CD14-positive monocyte (primary cell): ENCODE measurements around the gene S100A13. TPM values are rescaled to one million over a fixed set of nuclear protein-coding genes. Genes with fewer than 3 reads are reported as not detected.
"Not testable (repeated sequence)": the region's sequence is repeated elsewhere in the genome, so short reads cannot be mapped to it uniquely, and the experiment has no call there.

ENCODE experiments used
- DNase-seq, 3 donors: peaks; one replicate each; pipeline ENCODE4 v3.0.0-alpha.2; 2011 to 2022
- H2AFZ ChIP-seq: 2 replicates; pipeline ENCODE4 v1.6.0; 2012; ENCODE audit warnings: mild to moderate bottlenecking, low read depth, low read length, inconsistent platforms; ENCODE audit not compliant: insufficient read depth, poor library complexity, severe bottlenecking
- H3K27ac ChIP-seq, 2 donors: 1 replicate in 1 of 2; 2 replicates in 1 of 2; pipeline ENCODE4 v1.5.1; 2012 to 2013; ENCODE audit warnings: low read length in 2 of 2, control low read depth in 1 of 2, inconsistent platforms in 1 of 2, low read depth in 1 of 2, mild to moderate bottlenecking in 1 of 2
- H3K27me3 ChIP-seq, 2 donors: one replicate each; pipeline versions ENCODE4 v1.6.0 to v1.6.1; 2011 to 2013; ENCODE audit warnings: low read length in 2 of 2; ENCODE audit not compliant: control insufficient read depth in 2 of 2, insufficient read depth in 2 of 2
- H3K36me3 ChIP-seq, 2 donors: replicated peaks in 1 of 2; 1 replicate in 1 of 2; 2 replicates in 1 of 2; pipeline versions ENCODE4 v1.5.1 to v1.6.1; 2012 to 2013; ENCODE audit warnings: low read length in 2 of 2, control low read depth in 1 of 2, inconsistent platforms in 1 of 2, mild to moderate bottlenecking in 1 of 2; ENCODE audit not compliant: insufficient read depth in 2 of 2, control insufficient read depth in 1 of 2
- H3K4me1 ChIP-seq, 2 donors: 1 replicate in 1 of 2; 2 replicates in 1 of 2; pipeline versions ENCODE4 v1.5.1 to v1.6.1; 2012 to 2013; ENCODE audit warnings: low read length in 2 of 2, control low read depth in 1 of 2, inconsistent platforms in 1 of 2, mild to moderate bottlenecking in 1 of 2, moderate library complexity in 1 of 2; ENCODE audit not compliant: insufficient read depth in 2 of 2, control insufficient read depth in 1 of 2
- H3K4me2 ChIP-seq: replicated peaks from 2 replicates; pipeline ENCODE3; 2012; ENCODE audit warnings: low read length, moderate library complexity, mild to moderate bottlenecking; ENCODE audit not compliant: poor library complexity, severe bottlenecking; ENCODE audit errors: extremely low read depth
- H3K4me3 ChIP-seq, 3 experiments: fragments of 200-600 bp in 1 of 3; sonication (generic) in 1 of 3; replicated peaks in 1 of 3; 1 replicate in 2 of 3; 2 replicates in 1 of 3; pipeline ENCODE4 v1.5.1; 2011 to 2013; ENCODE audit warnings: low read length in 3 of 3, mild to moderate bottlenecking in 3 of 3, control low read depth in 2 of 3, low read depth in 2 of 3, inconsistent platforms in 1 of 3, moderate library complexity in 1 of 3
- H3K79me2 ChIP-seq: 2 replicates; pipeline ENCODE4 v1.6.0; 2012; ENCODE audit warnings: mild to moderate bottlenecking, control low read depth, inconsistent platforms, low read length, moderate library complexity; ENCODE audit not compliant: insufficient read depth
- H3K9ac ChIP-seq: 2 replicates; pipeline ENCODE4 v1.6.0; 2017; ENCODE audit warnings: low read length, mild to moderate bottlenecking; ENCODE audit not compliant: insufficient read depth, poor library complexity, severe bottlenecking
- H3K9me3 ChIP-seq, 2 donors: replicated peaks in 1 of 2; 1 replicate in 1 of 2; 2 replicates in 1 of 2; pipeline versions ENCODE4 v1.5.1 to v1.6.1; 2012 to 2013; ENCODE audit warnings: low read length in 2 of 2, control low read depth in 1 of 2; ENCODE audit not compliant: control insufficient read depth in 1 of 2, insufficient read depth in 1 of 2
- H4K20me1 ChIP-seq: 2 replicates; pipeline ENCODE4 v1.6.0; 2012; ENCODE audit warnings: mild to moderate bottlenecking, low read length, control low read depth, moderate library complexity; ENCODE audit not compliant: insufficient read depth
- H3K27ac Mint-ChIP-seq, 7 donors: one replicate each; pipeline ENCODE4 v1.8.0; 2020; ENCODE audit warnings: mild to moderate bottlenecking in 7 of 7, mixed read lengths in 7 of 7, moderate library complexity in 6 of 7, inconsistent platforms in 2 of 7
- H3K27me3 Mint-ChIP-seq, 3 donors: one replicate each; pipeline ENCODE4 v1.8.0; 2021 to 2022; ENCODE audit warnings: low read depth in 3 of 3, mild to moderate bottlenecking in 3 of 3, mixed read lengths in 3 of 3, moderate library complexity in 3 of 3, inconsistent platforms in 1 of 3
- H3K36me3 Mint-ChIP-seq, 2 donors: one replicate each; pipeline ENCODE4 v1.8.0; 2020; ENCODE audit warnings: mixed read lengths in 2 of 2, inconsistent platforms in 1 of 2, mild to moderate bottlenecking in 1 of 2
- H3K4me1 Mint-ChIP-seq: one replicate; pipeline ENCODE4 v1.8.0; 2020; ENCODE audit warnings: mild to moderate bottlenecking, mixed read lengths
- H3K4me3 Mint-ChIP-seq, 2 donors: one replicate each; pipeline ENCODE4 v1.8.0; 2020; ENCODE audit warnings: mild to moderate bottlenecking in 2 of 2, mixed read lengths in 2 of 2, moderate library complexity in 1 of 2
- H3K9me3 Mint-ChIP-seq, 7 donors: one replicate each; pipeline ENCODE4 v1.8.0; 2020 to 2022; ENCODE audit warnings: mixed read lengths in 7 of 7, mild to moderate bottlenecking in 6 of 7, moderate library complexity in 6 of 7, inconsistent platforms in 2 of 7
- WGBS: methylation state at CpG from one replicate; pipeline ENCODE4 v1.1.5; 2013; ENCODE audit warnings: missing lambda C conversion rate; ENCODE audit not compliant: insufficient coverage; 5-methylcytosine and 5-hydroxymethylcytosine counted together
- intact Hi-C, 2 donors: fragments of 100-400 bp; cut with micrococcal nuclease; formaldehyde crosslinking; loops; one replicate each; pipeline versions ENCODE4 v1.15.0 to v1.15.1; 2023
- polyA plus RNA-seq, 3 donors: library from polyadenylated mRNA; depleted of rRNA in 1 of 3; unstranded in 2 of 3; stranded (reverse) in 1 of 3; fragments of 300-500 nt in 2 of 3; fragments of >200 nt in 1 of 3; fragmentation: Illumina TruSeq in 2 of 3; gene quantifications; 1 replicate in 2 of 3; 2 replicates in 1 of 3; pipeline ENCODE4 v1.2.3, GENCODE V29; 2012 to 2021
- TF ChIP-seq, protein P1 (sequence below): fragments of 200-600 bp; IDR thresholded peaks from one replicate; pipeline ENCODE4 v1.8.0; 2022; ENCODE audit warnings: antibody characterized with exemption, mild to moderate bottlenecking

S100A13 gene
- polyA plus RNA-seq, 3 donors = 2.5 to 13.9 (median 2.6) TPM

DNA sequence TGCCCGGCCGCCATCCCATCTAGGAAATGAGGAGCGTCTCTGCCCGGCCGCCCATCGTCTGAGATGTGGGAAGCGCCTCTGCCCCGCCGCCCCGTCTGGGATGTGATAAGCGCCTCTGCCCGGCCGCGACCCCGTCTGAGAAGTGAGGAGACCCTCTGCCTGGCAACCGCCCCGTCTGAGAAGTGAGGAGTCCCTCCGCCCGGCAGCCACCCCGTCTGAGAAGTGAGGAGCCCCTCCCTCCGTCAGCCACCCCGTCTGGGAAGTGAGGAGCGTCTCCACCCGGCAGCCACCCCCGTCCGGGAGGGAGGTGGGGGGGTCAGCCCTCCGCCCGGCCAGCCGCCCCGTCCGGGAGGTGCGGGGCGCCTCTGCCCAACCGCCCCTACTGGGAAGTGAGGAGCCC lies 44.5 kb downstream of the S100A13 start:
- H3K9me3 Mint-ChIP-seq, H3K27ac Mint-ChIP-seq, H3K27ac ChIP-seq, H3K4me1 ChIP-seq, H3K9me3 ChIP-seq, intact Hi-C loops, H3K4me2 ChIP-seq, H3K36me3 ChIP-seq, H3K79me2 ChIP-seq, H3K4me1 Mint-ChIP-seq, H3K4me3 Mint-ChIP-seq, DNase-seq, H3K4me3 ChIP-seq, H4K20me1 ChIP-seq, H3K36me3 Mint-ChIP-seq, H3K27me3 Mint-ChIP-seq, H3K27me3 ChIP-seq, H3K9ac ChIP-seq, H2AFZ ChIP-seq: not testable (repeated sequence)
- 100% methylated on average over 9 of the region's 34 CpGs for WGBS

DNA sequence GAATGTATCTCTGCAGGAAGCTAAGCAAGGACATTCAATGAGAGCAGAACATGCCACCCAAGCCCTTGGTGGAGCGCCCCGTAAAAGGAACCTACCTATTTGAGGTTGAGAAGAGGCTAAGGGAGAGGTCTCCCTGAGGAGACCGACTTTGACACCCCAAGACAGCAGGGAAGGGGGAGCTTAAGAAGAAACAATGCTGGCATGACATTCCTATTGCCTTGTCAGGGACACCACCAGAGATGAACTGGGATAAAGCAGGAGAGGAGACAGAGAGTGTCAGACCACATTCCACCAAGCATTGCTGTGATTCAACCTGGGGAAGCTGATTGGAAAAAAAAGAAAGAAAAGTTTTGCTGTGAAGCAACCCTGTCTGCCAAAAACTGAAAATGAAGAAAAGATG lies 48.4 kb downstream of the S100A13 start:
- Histone ChIP-seq H3K27me3 (no peaks in the 10 kb centered on the region), H3K36me3 (no peaks in the 10 kb centered on the region), H3K79me2 (no peaks in the 10 kb centered on the region), H4K20me1 (no peaks in the 10 kb centered on the region), H3K4me2 (no peak overlapping the region), H3K9me3 (no peaks in the 10 kb centered on the region), H3K9ac (no peak overlapping the region), H3K27ac (no peak overlapping the region), H3K4me1 (peaks cover 7 to 11% of the 10 kb centered on the region in 2 donors), H2AFZ (no peak overlapping the region), H3K4me3 (no peak overlapping the region)
- peaks cover 1 to 7% (median 2%) of the 10 kb centered on the region in 3 donors for H3K27me3 Mint-ChIP-seq
- H3K9me3 Mint-ChIP-seq = peaks cover 0 to 6% (median 0%) of the 10 kb centered on the region in 7 donors
- intact Hi-C loops = loop anchor here (10.0 kb wide), 2 partner anchors 46 to 214 kb away; partner anchors contain the start of genes S100A1 (in 1 of the 2) and S100A13 (in 1 of the 2)
- DNase-seq = no peak
- 73% methylated on average over 1 of the region's 3 CpGs for WGBS
- TF ChIP-seq, protein P1, sequence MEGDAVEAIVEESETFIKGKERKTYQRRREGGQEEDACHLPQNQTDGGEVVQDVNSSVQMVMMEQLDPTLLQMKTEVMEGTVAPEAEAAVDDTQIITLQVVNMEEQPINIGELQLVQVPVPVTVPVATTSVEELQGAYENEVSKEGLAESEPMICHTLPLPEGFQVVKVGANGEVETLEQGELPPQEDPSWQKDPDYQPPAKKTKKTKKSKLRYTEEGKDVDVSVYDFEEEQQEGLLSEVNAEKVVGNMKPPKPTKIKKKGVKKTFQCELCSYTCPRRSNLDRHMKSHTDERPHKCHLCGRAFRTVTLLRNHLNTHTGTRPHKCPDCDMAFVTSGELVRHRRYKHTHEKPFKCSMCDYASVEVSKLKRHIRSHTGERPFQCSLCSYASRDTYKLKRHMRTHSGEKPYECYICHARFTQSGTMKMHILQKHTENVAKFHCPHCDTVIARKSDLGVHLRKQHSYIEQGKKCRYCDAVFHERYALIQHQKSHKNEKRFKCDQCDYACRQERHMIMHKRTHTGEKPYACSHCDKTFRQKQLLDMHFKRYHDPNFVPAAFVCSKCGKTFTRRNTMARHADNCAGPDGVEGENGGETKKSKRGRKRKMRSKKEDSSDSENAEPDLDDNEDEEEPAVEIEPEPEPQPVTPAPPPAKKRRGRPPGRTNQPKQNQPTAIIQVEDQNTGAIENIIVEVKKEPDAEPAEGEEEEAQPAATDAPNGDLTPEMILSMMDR = no peak
- peaks cover 12% of the 10 kb centered on the region for H3K4me1 Mint-ChIP-seq
- no peak overlapping the region for H3K27ac Mint-ChIP-seq
- no peaks in the 10 kb centered on the region for H3K36me3 Mint-ChIP-seq
- H3K4me3 Mint-ChIP-seq = no peak overlapping the region
